Measurements from ENCODE around the gene UBR2.

UBR2 gene

DNA sequence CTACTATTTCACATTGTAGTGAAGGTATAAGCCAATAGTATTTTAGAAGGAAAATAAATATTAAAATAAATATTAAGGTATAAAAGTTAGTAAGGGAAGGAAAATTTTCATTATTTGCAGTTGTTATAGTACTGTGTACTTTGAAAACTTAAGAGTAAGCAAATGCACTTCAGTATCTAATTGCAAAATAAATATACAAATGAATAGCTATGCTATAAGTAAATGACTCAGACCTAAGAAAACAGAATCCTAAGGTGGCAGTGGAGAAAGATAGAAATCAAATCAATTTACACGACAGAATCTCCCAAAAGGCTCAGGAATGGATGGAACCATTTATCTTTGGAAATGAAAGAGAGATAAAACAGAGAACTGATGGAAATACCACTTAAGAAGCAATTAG is 24.7 kb upstream of the UBR2 start:
- Histone ChIP-seq H3K27me3 (ENCODE audit: insufficient read depth, low read length, poor library complexity) (no peaks in the 10 kb centered on the region), H3K4me2 (ENCODE audit: insufficient read depth, low read length) (no peak overlapping the region), H3K4me3 (ENCODE audit: low read depth in 1 of 2, low read length in 2 of 2) (no peak overlapping the region), H3K4me1 (ENCODE audit: insufficient read depth, low read length) (no peaks in the 10 kb centered on the region), H2AFZ (ENCODE audit: low read depth, low read length) (no peak overlapping the region), H3K27ac (ENCODE audit: low read length) (no peak overlapping the region), H3K36me3 (ENCODE audit: insufficient read depth, low read length) (no peaks in the 10 kb centered on the region), H3K9me3 (ENCODE audit: insufficient read depth, low read length, severe bottlenecking) (no peaks in the 10 kb centered on the region), H4K20me1 (ENCODE audit: insufficient read depth, low read length) (no peaks in the 10 kb centered on the region), H3K9ac (ENCODE audit: low read depth, low read length) (no peak overlapping the region), H3K79me2 (ENCODE audit: insufficient read depth, low read length) (no peaks in the 10 kb centered on the region)
- TF ChIP-seq, protein P1, sequence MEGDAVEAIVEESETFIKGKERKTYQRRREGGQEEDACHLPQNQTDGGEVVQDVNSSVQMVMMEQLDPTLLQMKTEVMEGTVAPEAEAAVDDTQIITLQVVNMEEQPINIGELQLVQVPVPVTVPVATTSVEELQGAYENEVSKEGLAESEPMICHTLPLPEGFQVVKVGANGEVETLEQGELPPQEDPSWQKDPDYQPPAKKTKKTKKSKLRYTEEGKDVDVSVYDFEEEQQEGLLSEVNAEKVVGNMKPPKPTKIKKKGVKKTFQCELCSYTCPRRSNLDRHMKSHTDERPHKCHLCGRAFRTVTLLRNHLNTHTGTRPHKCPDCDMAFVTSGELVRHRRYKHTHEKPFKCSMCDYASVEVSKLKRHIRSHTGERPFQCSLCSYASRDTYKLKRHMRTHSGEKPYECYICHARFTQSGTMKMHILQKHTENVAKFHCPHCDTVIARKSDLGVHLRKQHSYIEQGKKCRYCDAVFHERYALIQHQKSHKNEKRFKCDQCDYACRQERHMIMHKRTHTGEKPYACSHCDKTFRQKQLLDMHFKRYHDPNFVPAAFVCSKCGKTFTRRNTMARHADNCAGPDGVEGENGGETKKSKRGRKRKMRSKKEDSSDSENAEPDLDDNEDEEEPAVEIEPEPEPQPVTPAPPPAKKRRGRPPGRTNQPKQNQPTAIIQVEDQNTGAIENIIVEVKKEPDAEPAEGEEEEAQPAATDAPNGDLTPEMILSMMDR (IDR thresholded peaks at IDR 0.05; ENCODE audit: borderline replicate concordance, extremely low read depth, low read length, poor library complexity, severe bottlenecking) = no peak
- TF ChIP-seq EZH2 (IDR thresholded peaks at IDR 0.05; ENCODE audit: borderline replicate concordance, low read depth, low read length, severe bottlenecking) = no peak
- ATAC-seq (ENCODE audit: insufficient read depth, low read depth) (no peak), DNase-seq (no peak)

- H3K9ac ChIP-seq (ENCODE audit: low read depth, low read length) = no peak overlapping the region
- H3K4me1 ChIP-seq (ENCODE audit: insufficient read depth, low read length) = peaks cover 13% of the 10 kb centered on the region
- no peak overlapping the region for H3K4me2 ChIP-seq (ENCODE audit: insufficient read depth, low read length)
- H2AFZ ChIP-seq (ENCODE audit: low read depth, low read length) = no peak overlapping the region
- TF ChIP-seq, protein P1 (IDR thresholded peaks at IDR 0.05; ENCODE audit: borderline replicate concordance, extremely low read depth, low read length, poor library complexity, severe bottlenecking) = no peak
- TF ChIP-seq EZH2 (IDR thresholded peaks at IDR 0.05; ENCODE audit: borderline replicate concordance, low read depth, low read length, severe bottlenecking) = no peak
- no peaks in the 10 kb centered on the region for H4K20me1 ChIP-seq (ENCODE audit: insufficient read depth, low read length)
- H3K27ac ChIP-seq (ENCODE audit: low read length) = no peak overlapping the region
- H3K4me3 ChIP-seq (ENCODE audit: low read depth in 1 of 2, low read length in 2 of 2) = no peak overlapping the region
- H3K79me2 ChIP-seq (ENCODE audit: insufficient read depth, low read length) = no peaks in the 10 kb centered on the region
- no peaks in the 10 kb centered on the region for H3K36me3 ChIP-seq (ENCODE audit: insufficient read depth, low read length)
- H3K9me3 ChIP-seq (ENCODE audit: insufficient read depth, low read length, severe bottlenecking) = no peaks in the 10 kb centered on the region
- DNase-seq (no peak), ATAC-seq (ENCODE audit: insufficient read depth, low read depth) (no peak)
- H3K27me3 ChIP-seq (ENCODE audit: insufficient read depth, low read length, poor library complexity) = no peaks in the 10 kb centered on the region
Observed at GRCh38 chr6:42545226-42545773, 18.5 kb upstream of the UBR2 start.

- Histone ChIP-seq H4K20me1 (ENCODE audit: insufficient read depth, low read length) (no peaks in the 10 kb centered on the region), H3K9ac (ENCODE audit: low read depth, low read length) (peak overlapping the region; percentile 45), H2AFZ (ENCODE audit: low read depth, low read length) (peak overlapping the region; percentile 78), H3K27ac (ENCODE audit: low read length) (no peak overlapping the region), H3K4me1 (ENCODE audit: insufficient read depth, low read length) (peaks cover 13% of the 10 kb centered on the region), H3K9me3 (ENCODE audit: insufficient read depth, low read length, severe bottlenecking) (no peaks in the 10 kb centered on the region), H3K4me3 (ENCODE audit: low read depth in 1 of 2, low read length in 2 of 2) (peak overlapping the region; percentile 11 to 60; a peak in 3 of 4 replicates), H3K79me2 (ENCODE audit: insufficient read depth, low read length) (no peaks in the 10 kb centered on the region), H3K27me3 (ENCODE audit: insufficient read depth, low read length, poor library complexity) (no peaks in the 10 kb centered on the region), H3K36me3 (ENCODE audit: insufficient read depth, low read length) (no peaks in the 10 kb centered on the region), H3K4me2 (ENCODE audit: insufficient read depth, low read length) (peak overlapping the region; percentile 71)
- DNase-seq = peak; percentile 84
- TF ChIP-seq EZH2 (IDR thresholded peaks at IDR 0.05; ENCODE audit: borderline replicate concordance, low read depth, low read length, severe bottlenecking) = no peak
- TF ChIP-seq, protein P1 (IDR thresholded peaks at IDR 0.05; ENCODE audit: borderline replicate concordance, extremely low read depth, low read length, poor library complexity, severe bottlenecking) = peak; percentile 99
- peak; percentile 100 for ATAC-seq (ENCODE audit: insufficient read depth, low read depth)
Observed at GRCh38 chr6:42547407-42548329, 16.2 kb upstream of the UBR2 start.
